Activated T-cell treated with anti-CD3 and anti-CD28 coated beads, Interleukin-2, amount 50 U/mL, for 4 hours (primary cell): ENCODE measurements around the gene ZNF662. TPM values are rescaled to one million over a fixed set of nuclear protein-coding genes. Genes with fewer than 3 reads are reported as not detected.
A peak's percentile ranks its signal among the peaks of the same experiment; 100 is the strongest.

ENCODE experiments used
- ATAC-seq, 2 donors: fragments of 200-7000 bp; cut with Tn5 transposase; one replicate each; pipeline ENCODE4 v1.10.0; 2021
- DNase-seq: peaks from one replicate; pipeline ENCODE4 v3.0.0-alpha.2; 2020
- H3K27me3 Mint-ChIP-seq: one replicate; pipeline ENCODE4 v1.8.0; 2021; ENCODE audit warnings: low read depth, mixed read lengths
- H3K36me3 Mint-ChIP-seq: one replicate; pipeline ENCODE4 v1.8.0; 2022; ENCODE audit warnings: mixed read lengths; ENCODE audit not compliant: insufficient read depth
- H3K4me1 Mint-ChIP-seq: one replicate; pipeline ENCODE4 v1.8.0; 2021; ENCODE audit warnings: low read depth, mixed read lengths
- H3K4me3 Mint-ChIP-seq: one replicate; pipeline ENCODE4 v1.8.0; 2021; ENCODE audit warnings: mild to moderate bottlenecking, moderate library complexity, mixed read lengths
- H3K9me3 Mint-ChIP-seq: one replicate; pipeline ENCODE4 v1.8.0; 2021; ENCODE audit warnings: mixed read lengths
- total RNA-seq, 3 donors: library from RNA; stranded (reverse); gene quantifications; one replicate each; pipeline ENCODE4 v1.2.1, GENCODE V29; 2021

Gene ZNF662
- total RNA-seq, 3 donors from 2014 or later: 0.33 to 1.4 (median 1.0) TPM

- Mint-ChIP-seq H3K27me3 (peaks cover 15% of the 10 kb centered on the region), H3K4me1 (peaks cover under 1% of the 10 kb centered on the region), H3K36me3 (peaks cover 2% of the 10 kb centered on the region), H3K4me3 (no peak overlapping the region), H3K9me3 (peaks cover 12% of the 10 kb centered on the region)
- ATAC-seq: no peak
- DNase-seq: no peak
Measured at GRCh38 chr3:42900226-42901072, 5.5 kb upstream of the ZNF662 start.

GRCh38 chr3:42901073-42901415, 4.9 kb upstream of the ZNF662 start:
- Mint-ChIP-seq H3K4me3 (no peak overlapping the region), H3K36me3 (peaks cover 2% of the 10 kb centered on the region), H3K27me3 (peaks cover 20% of the 10 kb centered on the region), H3K9me3 (peaks cover 12% of the 10 kb centered on the region), H3K4me1 (peaks cover 4% of the 10 kb centered on the region)
- DNase-seq (no peak), ATAC-seq (no peak)

GRCh38 chr3:42902257-42902656, 3.7 kb upstream of the ZNF662 start:
- Mint-ChIP-seq H3K9me3 (peaks cover 12% of the 10 kb centered on the region), H3K36me3 (peaks cover 4% of the 10 kb centered on the region), H3K4me1 (peaks cover 8% of the 10 kb centered on the region), H3K27me3 (peaks cover 30% of the 10 kb centered on the region), H3K4me3 (no peak overlapping the region)
- ATAC-seq (no peak), DNase-seq (no peak)

GRCh38 chr3:42904076-42904475, 1.9 kb upstream of the ZNF662 start:
- Mint-ChIP-seq H3K4me1 (peaks cover 8% of the 10 kb centered on the region), H3K4me3 (no peak overlapping the region), H3K36me3 (peaks cover 4% of the 10 kb centered on the region), H3K9me3 (peaks cover 12% of the 10 kb centered on the region), H3K27me3 (peaks cover 40% of the 10 kb centered on the region)
- no peak for ATAC-seq
- DNase-seq: no peak

GRCh38 chr3:42905740-42906069, 237 bp upstream of the ZNF662 start:
- Mint-ChIP-seq H3K4me1 (peaks cover 8% of the 10 kb centered on the region), H3K9me3 (peaks cover 12% of the 10 kb centered on the region), H3K36me3 (peaks cover 4% of the 10 kb centered on the region), H3K27me3 (peaks cover 37% of the 10 kb centered on the region), H3K4me3 (peak overlapping the region; percentile 63)
- no peak for DNase-seq
- no peak for ATAC-seq

GRCh38 chr3:42906848-42907183, 874 bp downstream of the ZNF662 start:
- DNase-seq (no peak), ATAC-seq (no peak)
- peaks cover 8% of the 10 kb centered on the region for H3K4me1 Mint-ChIP-seq
- peaks cover 37% of the 10 kb centered on the region for H3K27me3 Mint-ChIP-seq
- H3K9me3 Mint-ChIP-seq: peaks cover 12% of the 10 kb centered on the region
- H3K36me3 Mint-ChIP-seq: peaks cover 4% of the 10 kb centered on the region
- H3K4me3 Mint-ChIP-seq: peak overlapping the region; percentile 35

GRCh38 chr3:42908675-42909074, 2.7 kb downstream of the ZNF662 start:
- Mint-ChIP-seq H3K4me3 (no peak overlapping the region), H3K27me3 (peaks cover 37% of the 10 kb centered on the region), H3K36me3 (peaks cover 4% of the 10 kb centered on the region), H3K4me1 (peaks cover 8% of the 10 kb centered on the region), H3K9me3 (peaks cover 17% of the 10 kb centered on the region)
- DNase-seq (no peak), ATAC-seq (no peak)

- peaks cover 28% of the 10 kb centered on the region for H3K9me3 Mint-ChIP-seq
- peaks cover 8% of the 10 kb centered on the region for H3K36me3 Mint-ChIP-seq
- ATAC-seq (no peak), DNase-seq (no peak)
- H3K27me3 Mint-ChIP-seq: peaks cover 17% of the 10 kb centered on the region
- peaks cover 3% of the 10 kb centered on the region for H3K4me1 Mint-ChIP-seq
- H3K4me3 Mint-ChIP-seq: no peak overlapping the region
Measured at GRCh38 chr3:42911551-42911950, 5.6 kb downstream of the ZNF662 start.

- H3K36me3 Mint-ChIP-seq: peaks cover 7% of the 10 kb centered on the region
- no peak overlapping the region for H3K4me3 Mint-ChIP-seq
- no peak for ATAC-seq
- H3K9me3 Mint-ChIP-seq: peaks cover 40% of the 10 kb centered on the region
- no peak for DNase-seq
- H3K4me1 Mint-ChIP-seq: no peaks in the 10 kb centered on the region
- H3K27me3 Mint-ChIP-seq: no peaks in the 10 kb centered on the region
Measured at GRCh38 chr3:42914771-42915515, 9.0 kb downstream of the ZNF662 start.

GRCh38 chr3:42923606-42924005, 17.7 kb downstream of the ZNF662 start:
- Mint-ChIP-seq H3K4me1 (peaks cover 3% of the 10 kb centered on the region), H3K36me3 (no peaks in the 10 kb centered on the region), H3K9me3 (peaks cover 13% of the 10 kb centered on the region), H3K4me3 (no peak overlapping the region), H3K27me3 (no peaks in the 10 kb centered on the region)
- ATAC-seq (no peak), DNase-seq (no peak)

GRCh38 chr3:42926310-42926709, 20.4 kb downstream of the ZNF662 start:
- ATAC-seq (no peak), DNase-seq (no peak)
- Mint-ChIP-seq H3K27me3 (no peaks in the 10 kb centered on the region), H3K4me1 (peaks cover 3% of the 10 kb centered on the region), H3K36me3 (no peaks in the 10 kb centered on the region), H3K4me3 (no peak overlapping the region), H3K9me3 (peaks cover 9% of the 10 kb centered on the region)

- Mint-ChIP-seq H3K9me3 (no peaks in the 10 kb centered on the region), H3K4me1 (peaks cover 29% of the 10 kb centered on the region), H3K36me3 (no peaks in the 10 kb centered on the region), H3K27me3 (no peaks in the 10 kb centered on the region), H3K4me3 (no peak overlapping the region)
- DNase-seq (no peak), ATAC-seq (no peak)
Measured at GRCh38 chr3:42934111-42934510, 28.2 kb downstream of the ZNF662 start.

GRCh38 chr3:42934910-42935309, 29.0 kb downstream of the ZNF662 start:
- H3K36me3 Mint-ChIP-seq: no peaks in the 10 kb centered on the region
- H3K4me1 Mint-ChIP-seq: peaks cover 29% of the 10 kb centered on the region
- ATAC-seq: no peak
- no peaks in the 10 kb centered on the region for H3K27me3 Mint-ChIP-seq
- no peak overlapping the region for H3K4me3 Mint-ChIP-seq
- DNase-seq: no peak
- no peaks in the 10 kb centered on the region for H3K9me3 Mint-ChIP-seq

GRCh38 chr3:42935472-42935871, 29.5 kb downstream of the ZNF662 start:
- no peak overlapping the region for H3K4me3 Mint-ChIP-seq
- ATAC-seq (no peak), DNase-seq (no peak)
- no peaks in the 10 kb centered on the region for H3K27me3 Mint-ChIP-seq
- no peaks in the 10 kb centered on the region for H3K9me3 Mint-ChIP-seq
- H3K36me3 Mint-ChIP-seq: no peaks in the 10 kb centered on the region
- H3K4me1 Mint-ChIP-seq: peaks cover 29% of the 10 kb centered on the region
